ENCODE results near the gene SLTM.
A peak's percentile ranks its signal among the peaks of the same experiment; 100 is the strongest.
"Not testable (repeated sequence)": the region's sequence is repeated elsewhere in the genome, so short reads cannot be mapped to it uniquely, and the experiment has no call there.

Gene SLTM

DNA sequence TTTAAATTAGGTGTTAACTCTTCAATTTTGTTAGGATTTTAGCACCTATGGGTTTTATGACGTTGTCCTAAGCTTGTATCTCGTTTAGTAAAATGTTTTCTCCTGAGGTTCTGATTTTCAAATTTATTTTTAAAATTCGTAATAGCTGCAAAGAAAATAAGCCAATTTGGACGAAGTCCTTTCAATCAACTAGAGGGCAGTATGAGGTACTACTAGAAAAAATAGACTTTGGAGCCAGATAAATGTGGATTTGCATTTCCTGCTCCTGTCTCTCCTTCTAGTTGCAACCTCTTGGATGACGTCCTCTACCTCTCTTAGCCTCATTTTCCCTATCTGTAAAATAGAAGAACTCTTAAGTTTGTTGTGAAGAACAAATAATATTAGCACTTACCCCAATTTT lies 81.1 kb downstream of the SLTM start:
- no CpG with 5 or more reads among the region's 5 CpGs for WGBS (ENCODE audit: extremely low coverage, insufficient coverage, insufficient read length)
- no peak overlapping the region for H3K9ac ChIP-seq (ENCODE audit: low read length)
- no peak overlapping the region for H2BK120ac ChIP-seq (ENCODE audit: insufficient read depth, low read length, poor library complexity)

GRCh38 chr15:58851205-58851604 lies 82.3 kb downstream of the SLTM start:
- H3K4me2 ChIP-seq (ENCODE audit: low read length); H2BK120ac ChIP-seq (ENCODE audit: insufficient read depth, low read length, poor library complexity); H2BK12ac ChIP-seq (ENCODE audit: low read length); H3K4me1 ChIP-seq (ENCODE audit: control insufficient read depth in 1 of 2, insufficient read depth in 2 of 2, low read length in 2 of 2); H3K27me3 ChIP-seq (ENCODE audit: insufficient read depth, low read length); H2BK5ac ChIP-seq (ENCODE audit: low read depth, low read length, poor library complexity); H3K9me3 ChIP-seq (ENCODE audit: insufficient read depth, low read depth, low read length); H4K91ac ChIP-seq (ENCODE audit: low read depth, low read length); DNase-seq; H3K14ac ChIP-seq (ENCODE audit: low read length); H4K12ac ChIP-seq (ENCODE audit: low read depth, low read length); H3K4ac ChIP-seq (ENCODE audit: low read depth, low read length); H3K4me3 ChIP-seq (ENCODE audit: low read depth, low read length); H2AFZ ChIP-seq (ENCODE audit: insufficient read depth, low read length, poor library complexity); H4K8ac ChIP-seq (ENCODE audit: low read depth, low read length); H3K18ac ChIP-seq (ENCODE audit: low read length); H3K79me2 ChIP-seq (ENCODE audit: control insufficient read depth, insufficient read depth, low read length, poor library complexity); H2AK5ac ChIP-seq (ENCODE audit: low read length); H3K79me1 ChIP-seq (ENCODE audit: low read length); H3K27ac ChIP-seq (ENCODE audit: low read depth, low read length); H3K36me3 ChIP-seq (ENCODE audit: control insufficient read depth in 1 of 2, insufficient read depth in 2 of 2, low read length in 2 of 2); H3K9ac ChIP-seq (ENCODE audit: low read length); H3K23ac ChIP-seq (ENCODE audit: low read length): not testable (repeated sequence)
- WGBS (ENCODE audit: extremely low coverage, insufficient coverage, insufficient read length) = no CpG with 5 or more reads among the region's 3 CpGs

More for the DNA sequence above, 81.1 kb downstream of the SLTM start:
- no peak overlapping the region for H4K12ac ChIP-seq (ENCODE audit: low read depth, low read length)
- H4K91ac ChIP-seq (ENCODE audit: low read depth, low read length) = no peak overlapping the region
- H2AK5ac ChIP-seq (ENCODE audit: low read length) = no peak overlapping the region
- peaks cover 4 to 5% of the 10 kb centered on the region in 2 experiments for H3K36me3 ChIP-seq (ENCODE audit: control insufficient read depth in 1 of 2, insufficient read depth in 2 of 2, low read length in 2 of 2)
- no peaks in the 10 kb centered on the region for H3K4me1 ChIP-seq (ENCODE audit: control insufficient read depth in 1 of 2, insufficient read depth in 2 of 2, low read length in 2 of 2)
- H2AFZ ChIP-seq (ENCODE audit: insufficient read depth, low read length, poor library complexity) = no peak overlapping the region
- no peak overlapping the region for H3K23ac ChIP-seq (ENCODE audit: low read length)
- H3K9me3 ChIP-seq (ENCODE audit: insufficient read depth, low read depth, low read length) = no peaks in the 10 kb centered on the region
- H3K4ac ChIP-seq (ENCODE audit: low read depth, low read length) = no peak overlapping the region
- H3K27me3 ChIP-seq (ENCODE audit: insufficient read depth, low read length) = no peaks in the 10 kb centered on the region
- no peak overlapping the region for H3K4me2 ChIP-seq (ENCODE audit: low read length)
- H3K18ac ChIP-seq (ENCODE audit: low read length) = no peak overlapping the region
- DNase-seq = no peak
- no peak overlapping the region for H3K27ac ChIP-seq (ENCODE audit: low read depth, low read length)
- H3K79me2 ChIP-seq (ENCODE audit: control insufficient read depth, insufficient read depth, low read length, poor library complexity) = no peaks in the 10 kb centered on the region
- H2BK5ac ChIP-seq (ENCODE audit: low read depth, low read length, poor library complexity) = no peak overlapping the region
- H3K14ac ChIP-seq (ENCODE audit: low read length) = no peak overlapping the region
- H4K8ac ChIP-seq (ENCODE audit: low read depth, low read length) = no peak overlapping the region
- H2BK12ac ChIP-seq (ENCODE audit: low read length) = no peak overlapping the region
- H3K4me3 ChIP-seq (ENCODE audit: low read depth, low read length) = no peak overlapping the region
- no peaks in the 10 kb centered on the region for H3K79me1 ChIP-seq (ENCODE audit: low read length)

- Histone ChIP-seq H3K4me1 (ENCODE audit: control insufficient read depth in 1 of 2, insufficient read depth in 2 of 2, low read length in 2 of 2) (no peaks in the 10 kb centered on the region), H2BK120ac (ENCODE audit: insufficient read depth, low read length, poor library complexity) (no peak overlapping the region), H4K12ac (ENCODE audit: low read depth, low read length) (no peak overlapping the region), H3K18ac (ENCODE audit: low read length) (no peak overlapping the region), H3K4me2 (ENCODE audit: low read length) (no peak overlapping the region), H3K14ac (ENCODE audit: low read length) (no peak overlapping the region), H2AFZ (ENCODE audit: insufficient read depth, low read length, poor library complexity) (no peak overlapping the region), H3K9me3 (ENCODE audit: insufficient read depth, low read depth, low read length) (no peaks in the 10 kb centered on the region), H3K79me1 (ENCODE audit: low read length) (no peaks in the 10 kb centered on the region), H3K4me3 (ENCODE audit: low read depth, low read length) (no peak overlapping the region), H3K9ac (ENCODE audit: low read length) (no peak overlapping the region), H2BK5ac (ENCODE audit: low read depth, low read length, poor library complexity) (no peak overlapping the region), H3K27ac (ENCODE audit: low read depth, low read length) (no peak overlapping the region), H2BK12ac (ENCODE audit: low read length) (no peak overlapping the region), H3K36me3 (ENCODE audit: control insufficient read depth in 1 of 2, insufficient read depth in 2 of 2, low read length in 2 of 2) (peaks cover 2 to 3% of the 10 kb centered on the region in 2 experiments), H3K79me2 (ENCODE audit: control insufficient read depth, insufficient read depth, low read length, poor library complexity) (no peaks in the 10 kb centered on the region), H4K91ac (ENCODE audit: low read depth, low read length) (no peak overlapping the region), H3K4ac (ENCODE audit: low read depth, low read length) (no peak overlapping the region), H3K27me3 (ENCODE audit: insufficient read depth, low read length) (no peaks in the 10 kb centered on the region), H3K23ac (ENCODE audit: low read length) (no peak overlapping the region), H4K8ac (ENCODE audit: low read depth, low read length) (no peak overlapping the region), H2AK5ac (ENCODE audit: low read length) (no peak overlapping the region)
- WGBS (ENCODE audit: extremely low coverage, insufficient coverage, insufficient read length) = no CpG with 5 or more reads among the region's 4 CpGs
- DNase-seq = no peak
Measured at GRCh38 chr15:58842713-58843396, 90.6 kb downstream of the SLTM start.

GRCh38 chr15:58840048-58840447 lies 93.4 kb downstream of the SLTM start:
- H3K18ac ChIP-seq (ENCODE audit: low read length) = no peak overlapping the region
- no CpG with 5 or more reads among the region's 8 CpGs for WGBS (ENCODE audit: extremely low coverage, insufficient coverage, insufficient read length)
- no peak overlapping the region for H3K4me3 ChIP-seq (ENCODE audit: low read depth, low read length)
- H3K27me3 ChIP-seq (ENCODE audit: insufficient read depth, low read length) = no peaks in the 10 kb centered on the region
- H3K27ac ChIP-seq (ENCODE audit: low read depth, low read length) = no peak overlapping the region
- no peak overlapping the region for H4K8ac ChIP-seq (ENCODE audit: low read depth, low read length)
- no peaks in the 10 kb centered on the region for H3K79me1 ChIP-seq (ENCODE audit: low read length)
- H2BK12ac ChIP-seq (ENCODE audit: low read length) = no peak overlapping the region
- H4K12ac ChIP-seq (ENCODE audit: low read depth, low read length) = no peak overlapping the region
- H3K9ac ChIP-seq (ENCODE audit: low read length) = no peak overlapping the region
- no peak overlapping the region for H3K14ac ChIP-seq (ENCODE audit: low read length)
- H2BK5ac ChIP-seq (ENCODE audit: low read depth, low read length, poor library complexity) = no peak overlapping the region
- no peak overlapping the region for H3K4me2 ChIP-seq (ENCODE audit: low read length)
- H3K9me3 ChIP-seq (ENCODE audit: insufficient read depth, low read depth, low read length) = no peaks in the 10 kb centered on the region
- no peak overlapping the region for H3K23ac ChIP-seq (ENCODE audit: low read length)
- H3K4me1 ChIP-seq (ENCODE audit: control insufficient read depth in 1 of 2, insufficient read depth in 2 of 2, low read length in 2 of 2) = no peaks in the 10 kb centered on the region
- H2AFZ ChIP-seq (ENCODE audit: insufficient read depth, low read length, poor library complexity) = no peak overlapping the region
- peaks cover 0 to 3% of the 10 kb centered on the region in 2 experiments for H3K36me3 ChIP-seq (ENCODE audit: control insufficient read depth in 1 of 2, insufficient read depth in 2 of 2, low read length in 2 of 2)
- H4K91ac ChIP-seq (ENCODE audit: low read depth, low read length) = no peak overlapping the region
- H2BK120ac ChIP-seq (ENCODE audit: insufficient read depth, low read length, poor library complexity) = no peak overlapping the region
- no peak overlapping the region for H2AK5ac ChIP-seq (ENCODE audit: low read length)
- no peak overlapping the region for H3K4ac ChIP-seq (ENCODE audit: low read depth, low read length)
- no peaks in the 10 kb centered on the region for H3K79me2 ChIP-seq (ENCODE audit: control insufficient read depth, insufficient read depth, low read length, poor library complexity)
- peak in 1 of 2 donors; percentile 18 for DNase-seq

All from trophoblast cell (in vitro differentiated cells and primary cell).